Amniotic stem cell (primary cell): ENCODE data around the gene ZNF770.

ENCODE experiments used
- DNase-seq: peaks from one replicate; lab custom pipeline; 2025; lab: John Stamatoyannopoulos, UW

ZNF770 gene

GRCh38 chr15:34988027-34988902 lies at the start of gene ZNF770:
TSS of gene ZNF770 (minus strand) at chr15:34988287. CDS start at chr15:34983434, 4,853 bp downstream.
- peak; percentile 61 for DNase-seq

GRCh38 chr15:35028235-35028984 lies 40.3 kb upstream of the ZNF770 start:
- no peak for DNase-seq

- DNase-seq, result no peak
These were observed 35.7 kb upstream of the ZNF770 start for GRCh38 chr15:35023804-35024203.

GRCh38 chr15:35020974-35021373 lies 32.9 kb upstream of the ZNF770 start:
- DNase-seq, result no peak

GRCh38 chr15:35019404-35020327 lies 31.6 kb upstream of the ZNF770 start:
- no peak for DNase-seq

GRCh38 chr15:35014241-35014640 lies 26.2 kb upstream of the ZNF770 start:
- DNase-seq, result no peak

- no peak for DNase-seq
These were observed 25.3 kb upstream of the ZNF770 start for GRCh38 chr15:35013370-35013769.

GRCh38 chr15:35007397-35007796 lies 19.3 kb upstream of the ZNF770 start:
- DNase-seq, result no peak

- DNase-seq, result no peak
These were observed 17.8 kb upstream of the ZNF770 start for GRCh38 chr15:35005933-35006332.

GRCh38 chr15:35003928-35004327 lies 15.8 kb upstream of the ZNF770 start:
- DNase-seq, result no peak

- DNase-seq, result no peak
These were observed 12.4 kb upstream of the ZNF770 start for GRCh38 chr15:35000511-35000910.

- DNase-seq, result no peak
These were observed 11.8 kb upstream of the ZNF770 start for GRCh38 chr15:34999906-35000305.

GRCh38 chr15:34994925-34995324 lies 6.8 kb upstream of the ZNF770 start:
- DNase-seq, result no peak

GRCh38 chr15:34993877-34994276 lies 5.8 kb upstream of the ZNF770 start:
- DNase-seq, result no peak

- no peak for DNase-seq
These were observed 5.3 kb upstream of the ZNF770 start for GRCh38 chr15:34993412-34993811.

- DNase-seq, result no peak
These were observed 469 bp downstream of the ZNF770 start for GRCh38 chr15:34987609-34988026.

- no peak for DNase-seq
These were observed 1.2 kb downstream of the ZNF770 start for GRCh38 chr15:34986771-34987480.

- no peak for DNase-seq
These were observed 1.8 kb downstream of the ZNF770 start for GRCh38 chr15:34986326-34986725.

- no peak for DNase-seq
These were observed 3.0 kb downstream of the ZNF770 start for GRCh38 chr15:34984889-34985630.

- no peak for DNase-seq
These were observed 11.3 kb downstream of the ZNF770 start for GRCh38 chr15:34976743-34977142.

- no peak for DNase-seq
These were observed 12.0 kb downstream of the ZNF770 start for GRCh38 chr15:34976073-34976472.
